Activated CD4-positive, alpha-beta T cell treated with anti-CD3 and anti-CD28 coated beads for 4 hours (primary cell): Measurements from ENCODE around the gene THAP4.

ENCODE experiments used
- DNase-seq, 2 donors: peaks; one replicate each; pipeline ENCODE4 v3.0.0-alpha.2; 2020

THAP4 gene

GRCh38 chr2:241561832-241562231 lies 75.1 kb downstream of the THAP4 start:
- no peak for DNase-seq

DNA sequence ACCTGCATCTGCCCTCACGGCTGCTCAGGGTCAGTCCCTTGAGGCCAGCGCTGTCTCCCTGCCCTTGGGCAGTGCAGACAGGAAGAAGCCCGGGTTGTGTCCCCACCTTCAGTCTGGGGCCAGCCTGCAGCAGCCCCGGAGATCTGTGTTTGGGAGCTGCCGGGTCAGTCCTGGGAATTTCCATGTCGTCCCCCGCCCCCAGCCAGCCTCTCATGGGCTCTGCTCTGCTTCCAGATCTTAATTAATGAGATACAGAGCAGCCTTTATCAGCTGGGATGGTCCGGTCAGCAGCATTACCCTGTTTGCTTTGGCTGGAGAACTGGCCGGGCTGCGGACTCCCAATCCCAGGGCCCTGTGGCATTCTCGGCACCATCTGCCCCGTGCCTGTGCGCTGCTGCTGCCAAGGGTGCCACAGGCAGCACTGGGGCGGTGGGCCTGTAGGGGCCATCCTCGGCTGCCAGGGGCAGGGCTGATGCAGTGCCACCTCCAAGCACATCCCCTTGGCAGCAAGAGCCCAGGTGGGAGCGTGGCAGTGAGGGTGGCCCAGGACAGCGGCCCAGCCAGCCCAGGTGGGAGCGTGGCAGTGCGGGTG lies 76.0 kb downstream of the THAP4 start:
- DNase-seq: no peak

GRCh38 chr2:241560162-241560882 lies 76.6 kb downstream of the THAP4 start:
- DNase-seq: no peak

DNA sequence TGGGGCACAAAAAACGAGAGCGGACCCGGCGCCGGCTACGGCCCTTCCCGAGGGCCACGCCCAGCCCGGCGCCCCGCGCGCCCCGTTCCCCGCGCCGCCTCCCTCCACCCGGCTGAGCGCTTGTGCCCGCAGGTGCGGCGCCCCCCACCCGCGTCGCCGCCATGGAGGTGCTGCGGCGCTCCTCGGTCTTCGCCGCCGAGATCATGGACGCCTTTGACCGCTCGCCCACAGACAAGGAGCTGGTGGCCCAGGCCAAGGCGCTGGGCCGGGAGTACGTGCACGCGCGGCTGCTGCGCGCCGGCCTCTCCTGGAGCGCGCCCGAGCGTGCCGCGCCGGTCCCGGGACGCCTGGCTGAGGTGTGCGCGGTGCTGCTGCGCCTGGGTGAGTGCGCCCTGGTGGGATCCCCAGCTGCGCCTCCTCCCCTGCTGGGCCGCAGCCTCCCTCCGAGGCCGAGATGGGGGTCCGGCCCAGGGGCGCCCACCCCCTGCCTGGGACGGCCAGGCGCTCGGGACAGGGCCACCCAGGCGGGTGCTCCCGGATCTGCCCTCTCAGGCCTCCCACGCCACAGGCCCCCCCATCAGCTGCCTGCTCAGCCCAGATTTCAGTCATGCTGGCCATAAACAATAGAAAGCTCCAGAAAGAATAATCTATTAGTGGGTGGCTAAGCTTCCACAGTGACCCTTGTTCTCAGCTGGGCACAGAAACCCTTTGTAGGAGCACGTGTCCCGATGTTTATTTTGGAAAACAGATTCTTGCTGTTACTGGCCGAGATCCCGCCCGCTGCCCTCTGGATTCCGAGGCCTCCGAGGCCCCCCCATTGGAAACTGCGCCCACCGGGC lies 77.4 kb downstream of the THAP4 start:
- DNase-seq: no peak

- peak; percentile 13 to 30 for DNase-seq
These were observed 78.2 kb downstream of the THAP4 start, which contains the start of gene BOK for GRCh38 chr2:241558532-241559322. BOK (plus strand) TSS chr2:241558745; CDS start chr2:241559484, 739 bp downstream.

GRCh38 chr2:241556746-241557145 lies 80.2 kb downstream of the THAP4 start:
- no peak for DNase-seq

DNA sequence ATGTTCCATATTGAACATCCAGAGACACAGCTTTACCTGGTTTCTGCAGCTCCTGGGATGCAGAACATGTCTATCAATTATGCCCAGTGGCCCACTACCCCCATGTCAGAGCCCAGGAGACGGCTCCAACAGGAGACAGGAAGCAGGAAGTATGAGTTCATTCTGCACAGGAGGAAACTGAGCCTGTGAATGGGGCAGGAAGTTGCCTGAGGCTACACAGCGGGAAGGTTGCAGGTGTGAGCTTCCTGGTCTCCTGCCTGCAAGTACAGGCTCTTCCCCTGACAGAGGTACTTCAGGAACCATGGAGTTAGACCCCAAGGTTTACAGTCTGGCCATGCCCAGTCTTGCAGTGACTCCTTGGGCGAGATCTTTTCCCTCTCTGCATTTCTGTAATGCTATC lies 81.2 kb downstream of the THAP4 start:
- DNase-seq: no peak

- DNase-seq: no peak
These were observed 82.2 kb downstream of the THAP4 start for GRCh38 chr2:241554610-241555322.

GRCh38 chr2:241553981-241554380 lies 83.0 kb downstream of the THAP4 start:
- no peak for DNase-seq

DNA sequence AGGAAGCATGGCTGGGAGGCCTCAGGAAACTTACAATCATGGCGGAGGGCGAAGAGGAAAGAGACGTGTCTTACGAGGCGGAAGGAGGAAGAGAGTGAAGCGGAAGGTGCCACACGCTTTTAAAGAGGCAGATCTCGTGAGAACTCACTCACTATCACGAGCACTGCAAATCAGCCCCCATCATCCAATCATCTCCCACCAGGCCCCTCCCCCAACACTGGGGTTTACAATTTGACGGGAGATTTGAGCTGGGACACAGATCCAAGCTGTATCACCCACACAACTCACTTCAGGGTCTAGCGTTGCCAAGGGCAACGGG lies 83.5 kb downstream of the THAP4 start:
- DNase-seq: no peak

- no peak for DNase-seq
These were observed 84.8 kb downstream of the THAP4 start for GRCh38 chr2:241551998-241552737.

- no peak for DNase-seq
These were observed 85.4 kb downstream of the THAP4 start for GRCh38 chr2:241551599-241551997.

- no peak for DNase-seq
These were observed 86.1 kb downstream of the THAP4 start for GRCh38 chr2:241550616-241551580.

- DNase-seq: no peak
These were observed 88.5 kb downstream of the THAP4 start for GRCh38 chr2:241548451-241548835.

GRCh38 chr2:241547781-241548450 lies 89.0 kb downstream of the THAP4 start:
- no peak for DNase-seq

- no peak for DNase-seq
These were observed 90.0 kb downstream of the THAP4 start for GRCh38 chr2:241546771-241547498.

DNA sequence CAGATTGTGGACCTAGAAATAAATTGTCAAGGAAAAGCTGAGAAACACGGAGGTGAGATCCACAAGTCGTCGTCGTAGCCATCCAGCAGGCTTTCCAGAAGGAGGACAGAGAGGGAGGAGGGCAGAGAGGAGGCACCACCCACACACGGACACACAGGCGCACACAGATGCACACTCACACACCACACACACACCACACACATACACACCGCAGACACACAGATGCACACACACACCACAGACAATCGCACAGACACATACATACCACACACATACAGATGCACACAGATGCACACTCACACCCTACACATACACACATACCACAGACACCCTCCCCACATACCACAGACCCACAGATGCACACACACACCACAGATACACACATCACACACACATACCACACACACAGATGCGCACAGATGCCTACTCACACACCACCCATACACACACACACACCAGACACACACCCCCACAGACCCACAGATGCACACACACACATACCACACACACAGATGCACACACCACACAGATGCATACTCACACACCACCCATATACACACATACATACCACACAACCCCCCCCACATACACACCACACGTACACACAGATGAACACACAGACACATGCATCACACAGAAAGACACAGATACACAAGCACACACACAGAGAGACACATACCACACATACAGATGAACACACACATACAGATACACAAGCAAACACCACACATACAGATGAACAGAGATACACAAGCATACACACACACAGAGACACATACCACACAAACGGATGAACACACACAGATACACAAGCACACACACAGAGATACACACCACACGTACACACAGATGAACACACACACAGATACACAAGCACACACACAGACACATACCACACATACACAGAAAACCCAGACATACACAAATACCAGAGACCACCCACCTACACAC lies 91.2 kb downstream of the THAP4 start:
- no peak for DNase-seq

- DNase-seq: no peak
These were observed 91.9 kb downstream of the THAP4 start for GRCh38 chr2:241545106-241545505.
